Measurements from ENCODE around the gene ZBTB17.
A peak's percentile ranks its signal among the peaks of the same experiment; 100 is the strongest.
"Not testable (repeated sequence)": the region's sequence is repeated elsewhere in the genome, so short reads cannot be mapped to it uniquely, and the experiment has no call there.

The ZBTB17 gene

DNA sequence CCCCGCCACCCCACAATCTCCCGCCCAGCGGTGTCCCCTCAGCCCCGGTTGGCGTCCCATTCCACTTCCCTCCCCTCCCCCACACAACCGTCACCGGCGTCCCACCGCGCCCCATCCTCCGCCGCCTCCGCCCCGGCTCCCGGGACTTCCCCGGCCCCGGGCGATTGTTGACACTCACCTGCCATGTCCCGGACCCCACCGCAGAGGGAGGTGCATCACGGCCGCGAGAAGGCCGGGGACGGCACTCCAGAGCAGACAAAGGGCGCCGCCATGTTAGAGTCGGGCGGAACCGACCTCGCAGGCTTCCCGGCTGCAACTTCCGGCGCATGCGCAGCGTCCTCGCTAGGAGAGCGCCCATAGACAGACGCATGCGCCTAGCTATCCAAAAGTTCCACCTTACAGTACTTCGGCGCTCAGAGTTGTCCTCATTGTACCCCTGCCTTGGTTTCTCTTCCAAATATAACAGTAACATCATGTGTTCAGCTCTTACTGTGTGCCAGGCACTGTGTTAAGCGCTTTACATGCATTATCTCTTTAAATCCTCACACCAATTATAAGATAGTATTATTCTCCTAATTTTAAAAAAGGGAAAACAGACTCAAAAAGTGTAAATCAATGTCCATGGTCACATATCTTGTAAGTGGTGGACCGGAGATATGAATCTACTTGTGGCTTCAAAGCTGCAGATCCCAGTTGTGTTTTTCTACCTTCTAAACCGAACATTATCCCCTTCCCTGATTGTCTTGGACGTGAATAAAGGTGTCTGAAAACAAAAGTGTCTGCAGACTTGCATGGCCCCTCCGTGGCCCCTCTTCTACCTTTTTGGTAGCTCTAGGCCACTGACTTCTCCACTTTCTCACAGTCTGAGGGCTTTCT is at the start of gene ZBTB17:
Gene ZBTB17, minus strand, starts transcription at position 297 of the 876 bp plus-strand sequence. CDS start 27,606 bp downstream, outside the sequence.
- DNase-seq (ENCODE audit: low read depth), result peak; percentile 88
- TF ChIP-seq, protein P1, sequence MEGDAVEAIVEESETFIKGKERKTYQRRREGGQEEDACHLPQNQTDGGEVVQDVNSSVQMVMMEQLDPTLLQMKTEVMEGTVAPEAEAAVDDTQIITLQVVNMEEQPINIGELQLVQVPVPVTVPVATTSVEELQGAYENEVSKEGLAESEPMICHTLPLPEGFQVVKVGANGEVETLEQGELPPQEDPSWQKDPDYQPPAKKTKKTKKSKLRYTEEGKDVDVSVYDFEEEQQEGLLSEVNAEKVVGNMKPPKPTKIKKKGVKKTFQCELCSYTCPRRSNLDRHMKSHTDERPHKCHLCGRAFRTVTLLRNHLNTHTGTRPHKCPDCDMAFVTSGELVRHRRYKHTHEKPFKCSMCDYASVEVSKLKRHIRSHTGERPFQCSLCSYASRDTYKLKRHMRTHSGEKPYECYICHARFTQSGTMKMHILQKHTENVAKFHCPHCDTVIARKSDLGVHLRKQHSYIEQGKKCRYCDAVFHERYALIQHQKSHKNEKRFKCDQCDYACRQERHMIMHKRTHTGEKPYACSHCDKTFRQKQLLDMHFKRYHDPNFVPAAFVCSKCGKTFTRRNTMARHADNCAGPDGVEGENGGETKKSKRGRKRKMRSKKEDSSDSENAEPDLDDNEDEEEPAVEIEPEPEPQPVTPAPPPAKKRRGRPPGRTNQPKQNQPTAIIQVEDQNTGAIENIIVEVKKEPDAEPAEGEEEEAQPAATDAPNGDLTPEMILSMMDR (conservative IDR thresholded peaks at IDR 0.05; ENCODE audit: control insufficient read depth, insufficient read depth, low read depth, low read length), result no peak
- peak within 1 kb of the TSS; percentile 81 for H3K4me3 ChIP-seq (ENCODE audit: control insufficient read depth, low read depth, low read length)

DNA sequence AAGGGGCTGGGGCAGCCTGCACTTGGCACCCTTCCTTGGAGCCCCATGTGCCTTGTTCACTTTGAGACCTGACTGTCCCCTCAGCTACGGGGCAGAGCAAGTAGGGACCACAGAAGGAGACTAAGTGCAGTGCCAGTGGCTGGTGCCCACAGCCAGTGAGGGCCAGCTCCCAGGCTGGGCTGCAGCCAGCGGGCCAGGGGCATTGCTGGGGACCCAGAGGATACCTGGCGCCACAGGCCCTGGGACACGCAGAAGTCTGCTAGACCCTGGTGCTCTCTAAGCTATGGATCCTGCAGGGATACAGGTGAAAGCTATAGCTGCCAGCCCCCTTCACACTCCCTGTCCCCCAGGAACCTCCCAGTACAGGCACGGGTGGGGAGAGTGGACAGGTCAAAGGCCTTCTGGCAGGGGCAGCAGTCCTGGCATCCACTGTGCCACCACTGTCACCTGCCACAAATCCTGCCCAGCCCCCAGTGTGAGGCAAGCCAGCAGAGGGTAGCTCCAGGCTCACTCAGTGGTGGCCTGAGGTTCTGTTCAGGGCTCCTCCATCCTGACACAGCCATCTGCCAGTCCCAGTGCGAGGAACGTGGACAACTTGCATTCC is 47.3 kb upstream of the ZBTB17 start:
- H3K4me3 ChIP-seq (ENCODE audit: control insufficient read depth, low read depth, low read length), result no peak overlapping the region
- DNase-seq (ENCODE audit: low read depth), result no peak
- TF ChIP-seq, protein P1 (conservative IDR thresholded peaks at IDR 0.05; ENCODE audit: control insufficient read depth, insufficient read depth, low read depth, low read length), result no peak

DNA sequence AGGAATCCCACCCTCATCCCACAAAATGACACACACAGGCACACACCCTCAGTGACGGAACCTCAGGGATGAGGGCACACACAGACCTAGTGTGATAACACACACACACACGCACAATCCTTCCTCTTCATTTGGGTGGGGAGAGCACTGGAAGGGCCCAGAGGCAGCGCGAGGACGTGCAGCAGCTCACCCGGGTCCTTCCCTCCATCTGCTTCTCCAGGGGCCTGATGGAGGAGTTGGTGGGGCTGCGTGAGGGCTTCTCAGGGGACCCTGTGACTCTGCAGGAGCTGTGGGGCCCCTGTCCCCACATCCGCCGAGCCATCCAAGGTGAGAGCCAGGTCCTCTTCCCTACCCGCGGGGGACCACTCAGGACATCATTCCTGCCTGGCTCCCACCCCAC is 46.5 kb upstream of the ZBTB17 start:
- DNase-seq (ENCODE audit: low read depth), result no peak
- TF ChIP-seq, protein P1 (conservative IDR thresholded peaks at IDR 0.05; ENCODE audit: control insufficient read depth, insufficient read depth, low read depth, low read length), result no peak
- no peak overlapping the region for H3K4me3 ChIP-seq (ENCODE audit: control insufficient read depth, low read depth, low read length)

DNA sequence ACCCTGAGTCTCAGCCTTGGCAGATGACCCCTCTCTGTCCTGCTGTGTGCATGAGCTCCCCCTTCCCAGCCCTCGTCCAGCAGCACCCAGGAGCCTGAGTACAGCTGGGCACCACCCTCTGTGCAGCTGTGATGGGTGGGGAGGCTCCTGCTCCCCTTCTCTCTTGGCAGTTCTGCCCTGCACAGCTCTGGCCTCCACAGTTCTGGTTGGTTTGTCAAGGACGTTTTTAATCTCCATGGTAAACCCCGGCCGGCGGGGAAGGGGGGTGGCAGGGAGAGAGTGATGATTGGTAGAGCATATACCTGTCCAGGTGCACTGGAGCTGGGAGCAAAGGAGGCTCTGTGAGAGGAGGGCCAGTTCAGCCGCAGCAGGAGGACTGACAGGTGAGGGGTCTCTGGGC is 45.8 kb upstream of the ZBTB17 start, which contains the start of gene CLCNKA:
Gene CLCNKA, plus strand, starts transcription at position 356 of the 400 bp plus-strand sequence. CDS start 584 bp downstream, outside the sequence.
- no peak within 1 kb of the TSS for H3K4me3 ChIP-seq (ENCODE audit: control insufficient read depth, low read depth, low read length)
- no peak for DNase-seq (ENCODE audit: low read depth)
- TF ChIP-seq, protein P1 (conservative IDR thresholded peaks at IDR 0.05; ENCODE audit: control insufficient read depth, insufficient read depth, low read depth, low read length), result no peak

DNA sequence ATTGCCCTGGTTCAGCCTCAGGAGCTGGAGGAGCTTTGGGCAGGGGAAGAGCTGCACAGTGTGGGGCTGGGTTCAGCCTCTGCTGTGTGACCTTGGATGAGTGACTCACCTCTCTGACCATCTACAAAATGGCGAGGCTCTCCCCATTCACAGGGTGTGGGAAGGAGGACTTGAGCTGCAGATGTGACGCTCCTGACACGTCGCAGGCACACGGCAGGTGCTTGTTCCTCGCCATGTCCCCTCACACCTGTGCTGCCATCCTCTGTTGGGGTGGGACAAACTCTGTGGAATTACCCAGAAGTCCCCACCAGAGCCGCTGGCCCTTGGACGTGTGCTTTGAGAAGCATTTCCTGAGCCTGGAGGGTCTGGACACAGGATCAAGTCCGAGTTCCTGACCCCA is 45.0 kb upstream of the ZBTB17 start:
- DNase-seq (ENCODE audit: low read depth); H3K4me3 ChIP-seq (ENCODE audit: control insufficient read depth, low read depth, low read length): not testable (repeated sequence)

DNA sequence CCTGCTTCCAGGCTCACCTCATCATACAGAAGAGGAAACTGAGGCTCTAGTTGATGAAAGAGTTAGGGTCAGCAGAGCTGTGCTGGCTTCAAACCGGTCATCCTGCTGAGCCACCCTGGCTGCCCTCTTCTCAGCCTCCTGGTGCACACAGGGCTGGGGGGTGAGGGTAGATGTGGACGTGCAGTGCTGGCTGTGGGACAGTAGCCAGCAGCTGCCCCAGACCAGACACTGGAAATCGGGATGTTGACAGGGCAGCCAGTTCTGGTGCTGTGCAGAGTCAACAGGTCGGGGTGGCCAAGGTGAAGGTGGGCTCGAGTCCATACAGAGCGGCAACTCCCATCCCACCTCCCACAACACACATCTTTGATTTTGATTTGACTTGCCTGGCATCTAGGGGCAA is 44.4 kb upstream of the ZBTB17 start:
- no peak overlapping the region for H3K4me3 ChIP-seq (ENCODE audit: control insufficient read depth, low read depth, low read length)
- TF ChIP-seq, protein P1 (conservative IDR thresholded peaks at IDR 0.05; ENCODE audit: control insufficient read depth, insufficient read depth, low read depth, low read length), result no peak
- DNase-seq (ENCODE audit: low read depth), result no peak

DNA sequence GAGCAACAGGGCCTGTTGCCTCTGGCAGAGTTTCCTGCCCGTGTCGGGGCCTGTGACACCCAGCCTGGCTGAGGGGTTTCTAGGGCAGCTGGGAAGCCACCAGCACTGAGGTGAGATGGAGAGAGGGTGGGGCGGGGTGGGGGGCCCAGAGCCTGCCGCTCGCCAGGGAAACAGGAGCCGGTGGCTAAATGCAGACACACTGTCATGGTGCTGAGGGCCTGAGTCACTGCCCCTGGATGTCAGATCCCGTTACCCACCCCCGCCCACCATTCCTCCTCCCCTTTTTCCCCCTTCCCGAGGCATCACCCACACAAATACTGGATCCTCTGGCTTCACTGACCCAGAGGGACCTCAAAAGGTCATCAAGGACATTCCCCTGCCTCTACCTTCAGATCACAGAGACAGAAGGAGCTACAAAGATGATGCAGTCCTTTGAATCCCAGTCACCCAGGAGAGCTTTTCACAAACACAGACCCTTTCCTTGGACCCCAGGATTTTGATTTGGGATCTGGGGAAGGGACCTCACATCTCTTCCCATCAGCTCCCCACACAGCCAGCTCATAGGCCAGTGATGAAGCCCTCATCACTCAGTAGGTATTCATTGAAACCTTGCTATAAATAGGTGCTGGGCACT is 43.9 kb upstream of the ZBTB17 start:
- TF ChIP-seq, protein P1 (conservative IDR thresholded peaks at IDR 0.05; ENCODE audit: control insufficient read depth, insufficient read depth, low read depth, low read length), result no peak
- peak; percentile 30 for DNase-seq (ENCODE audit: low read depth)
- no peak overlapping the region for H3K4me3 ChIP-seq (ENCODE audit: control insufficient read depth, low read depth, low read length)

All from fibroblast of mammary gland (primary cell).